HCT116 (cell line): Measurements from ENCODE around the gene PODN.

Source experiments
- ATF3 ChIP-seq: IDR thresholded peaks from 2 replicates; pipeline ENCODE4 v1.6.1; 2012
- CEBPB ChIP-seq: IDR thresholded peaks from 2 replicates; pipeline ENCODE4 v1.6.1; 2012; ENCODE audit warnings: low read depth
- CTCF ChIP-seq, 3 experiments: fragments of 200-600 bp in 1 of 3; sonication (generic) in 1 of 3; IDR thresholded peaks in 2 of 3; conservative IDR thresholded peaks in 1 of 3; 2 replicates each; pipeline ENCODE4 v1.5.1; 2012 to 2017; ENCODE audit warnings: low read depth in 2 of 3, low read length in 2 of 3, antibody characterized with exemption in 1 of 3, borderline replicate concordance in 1 of 3, control low read depth in 1 of 3, mild to moderate bottlenecking in 1 of 3, mixed read lengths in 1 of 3, mixed run types in 1 of 3, moderate library complexity in 1 of 3; ENCODE audit not compliant: insufficient read depth in 1 of 3
- EZH2 ChIP-seq: fragments of 200-600 bp; sonication (generic); IDR thresholded peaks from 2 replicates; pipeline ENCODE4 v1.6.1; 2017; ENCODE audit warnings: antibody characterized with exemption, mixed run types
- FOSL1 ChIP-seq: IDR thresholded peaks from 2 replicates; pipeline ENCODE4 v1.6.1; 2012; ENCODE audit warnings: low read depth
- POLR2AphosphoS5 ChIP-seq: IDR thresholded peaks from 2 replicates; pipeline ENCODE4 v1.6.1; 2011; ENCODE audit warnings: mild to moderate bottlenecking, low read depth, low read length, moderate library complexity
- RAD21 ChIP-seq: IDR thresholded peaks from 2 replicates; pipeline ENCODE4 v1.6.1; 2012; ENCODE audit warnings: low read depth, mild to moderate bottlenecking
- ZNF274 ChIP-seq: fragments of 200-500 bp; sonication (Bioruptor generic); IDR thresholded peaks from 2 replicates; pipeline ENCODE4 v1.6.1; 2014; ENCODE audit warnings: mild to moderate bottlenecking, low read depth, low read length, inconsistent platforms

GRCh38 chr1:53077599-53077965, 15.6 kb downstream of the PODN start:
- TF ChIP-seq ZNF274 (no peak), ATF3 (no peak), CEBPB (no peak), CTCF (IDR thresholded peaks at IDR 0.05 in 2 of 3, conservative IDR thresholded peaks at IDR 0.05 in 1 of 3; ENCODE audit: borderline replicate concordance in 1 of 3, insufficient read depth in 1 of 3, low read depth in 2 of 3, low read length in 2 of 3) (no peak), POLR2AphosphoS5 (no peak), RAD21 (no peak), EZH2 (no peak), FOSL1 (no peak)
